Esophagus mucosa (tissue), 1 donor: ENCODE measurements around the gene ZBTB20. TPM values are rescaled to one million over a fixed set of nuclear protein-coding genes. Genes with fewer than 3 reads are reported as not detected.
A peak's percentile ranks its signal among the peaks of the same experiment; 100 is the strongest.

Experiments used
- ATAC-seq: fragments of 200-7000 bp; cut with Tn5 transposase; one replicate; pipeline ENCODE4 v1.9.1; 2020
- total RNA-seq: library from RNA; stranded (reverse); gene quantifications from one replicate; pipeline ENCODE4 v1.2.4, GENCODE V29; 2023
- donor health status: DM: yes; HTN: yes; CAD: no.

Gene ZBTB20
- total RNA-seq, 1 donor from 2014 or later: 7.3 TPM

DNA sequence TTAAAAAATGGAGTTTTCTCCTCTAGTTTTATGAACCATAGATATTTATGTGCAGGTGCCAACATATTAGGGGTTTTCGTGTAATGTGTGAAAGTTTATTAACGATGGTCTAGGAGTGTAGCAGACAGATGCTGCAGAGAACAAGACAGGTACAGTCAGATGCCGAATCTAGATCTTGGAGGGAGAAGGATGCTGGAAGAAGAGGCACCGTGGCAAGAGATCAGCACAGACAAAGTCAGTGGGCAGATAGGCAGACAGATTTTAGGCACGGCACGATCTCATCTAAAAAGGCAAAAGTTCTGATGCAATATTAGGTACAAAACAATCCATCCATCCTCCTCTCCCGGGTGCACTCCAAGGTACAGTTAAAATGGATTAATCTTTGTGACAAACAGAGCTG lies 691.7 kb downstream of the ZBTB20 start:
- ATAC-seq: no peak

DNA sequence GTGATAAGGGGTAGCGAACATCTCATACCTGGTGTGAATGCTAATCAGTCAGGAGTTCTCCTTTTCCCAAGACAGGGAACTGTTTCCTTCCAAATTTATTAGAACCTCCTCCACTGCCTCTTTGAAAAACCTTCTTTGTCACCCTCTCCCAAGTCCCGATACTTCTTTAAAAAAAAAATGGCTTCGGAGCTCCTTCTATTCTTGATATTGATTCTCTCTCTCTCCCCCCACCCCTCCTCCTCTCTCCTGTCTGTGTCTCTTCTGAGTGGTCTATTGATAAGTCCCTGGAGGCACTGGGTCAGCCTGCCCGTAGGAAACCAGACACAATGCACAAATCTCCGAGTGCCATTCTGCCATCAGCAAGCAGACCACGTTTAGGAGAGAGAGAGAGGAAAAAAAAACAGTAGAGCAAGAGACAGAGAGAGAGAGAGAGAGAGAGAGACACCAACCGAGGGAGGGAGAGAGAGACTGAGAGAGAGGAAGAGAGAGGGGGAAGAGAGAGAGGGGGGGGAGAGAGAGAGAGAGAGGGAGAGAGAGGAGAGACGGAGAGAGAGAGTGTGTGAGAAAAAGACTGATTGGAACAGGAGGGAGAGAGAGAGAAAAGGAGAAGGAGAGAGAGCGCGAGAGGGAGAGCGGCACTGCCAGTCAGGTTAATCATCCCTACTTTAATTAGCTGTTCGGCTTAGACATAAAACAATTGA lies 692.4 kb downstream of the ZBTB20 start:
- ATAC-seq: no peak

- no peak for ATAC-seq
Measured at GRCh38 chr3:114453361-114453780, 693.7 kb downstream of the ZBTB20 start.

DNA sequence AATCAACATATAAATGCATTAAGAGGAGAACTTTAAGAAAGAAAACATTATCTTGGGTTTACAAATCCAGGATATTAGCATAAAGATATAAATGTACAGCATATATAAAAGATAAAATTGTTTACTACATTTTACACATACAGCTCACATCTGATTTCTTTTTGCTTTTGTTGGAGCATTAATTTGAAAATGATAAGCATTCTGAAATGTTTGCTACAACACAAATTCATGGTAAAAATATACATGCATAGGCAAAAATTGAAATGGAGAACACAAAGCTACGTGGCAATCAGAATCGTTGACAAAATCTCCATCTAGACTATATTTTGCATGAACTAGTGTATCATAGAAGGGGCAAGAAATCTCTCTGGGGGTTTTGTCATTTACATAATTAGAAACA lies 694.2 kb downstream of the ZBTB20 start:
- ATAC-seq: no peak

GRCh38 chr3:114452256-114452655 lies 694.8 kb downstream of the ZBTB20 start:
- no peak for ATAC-seq

DNA sequence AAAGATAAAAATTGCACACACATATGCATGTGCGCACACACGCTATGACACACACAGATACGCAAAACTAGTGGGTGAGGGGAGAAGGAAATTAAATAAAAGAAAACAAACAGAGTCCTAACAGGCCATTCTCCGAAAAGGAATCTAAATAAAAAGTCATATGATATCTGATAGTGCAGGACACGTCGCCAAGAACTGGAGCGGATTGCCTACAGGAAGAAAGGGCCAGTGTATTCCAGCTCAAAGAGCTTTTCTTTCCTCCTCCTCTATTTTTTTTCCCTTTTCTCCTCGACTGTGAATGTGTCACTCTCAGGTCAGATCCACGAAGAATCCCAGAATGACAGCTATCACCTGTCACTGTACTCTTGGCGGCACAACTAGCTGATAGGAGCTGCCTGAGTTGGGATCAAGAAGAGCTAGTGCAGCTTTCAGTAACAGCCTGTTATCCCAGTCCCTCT lies 695.5 kb downstream of the ZBTB20 start:
- ATAC-seq: no peak

DNA sequence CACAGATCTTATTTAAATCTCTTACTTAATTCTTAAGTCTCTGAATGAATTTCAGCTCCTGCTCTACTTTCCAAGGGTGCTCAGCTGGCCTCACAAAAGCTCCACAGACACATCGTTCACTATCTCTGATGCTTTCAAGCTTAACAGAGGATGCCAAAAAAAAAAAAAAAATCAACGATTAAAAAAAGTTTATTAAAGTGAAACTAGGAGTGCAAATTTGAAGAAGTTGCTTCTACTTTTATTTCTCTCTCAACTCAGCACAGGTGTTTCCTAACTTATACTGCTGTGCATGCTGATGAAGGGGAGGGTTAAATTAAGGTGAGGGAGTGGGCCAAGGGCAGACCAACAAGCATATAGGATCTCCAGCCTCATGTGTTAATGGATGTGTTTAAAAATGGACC lies 696.0 kb downstream of the ZBTB20 start:
- no peak for ATAC-seq

DNA sequence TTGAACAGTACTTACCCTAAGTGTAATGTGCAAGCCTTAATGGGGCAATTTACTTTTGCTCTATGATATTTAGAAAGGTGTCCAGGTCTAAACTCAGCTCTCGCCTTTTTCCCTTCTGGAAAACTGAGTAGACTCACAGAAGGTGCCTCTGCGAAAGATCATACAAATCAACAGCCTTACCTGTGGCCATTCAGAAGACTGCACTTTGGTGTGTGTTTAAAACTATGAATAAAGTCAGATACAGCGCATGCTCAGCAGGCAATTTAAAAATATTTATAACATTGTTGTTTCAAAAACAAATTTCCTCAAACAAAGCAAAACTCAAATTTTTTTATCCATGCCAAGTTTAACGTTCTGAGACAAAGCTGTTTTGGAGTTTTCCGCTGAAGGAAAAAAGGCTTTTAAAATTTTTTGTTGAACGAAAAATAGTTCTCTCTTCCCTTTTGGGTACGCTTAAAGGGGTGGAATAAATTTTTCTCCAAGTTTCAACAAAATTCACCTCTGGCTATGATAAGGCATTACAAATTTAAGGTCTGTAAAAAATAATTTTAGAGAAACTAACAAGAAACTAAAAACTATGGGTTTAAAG lies 697.0 kb downstream of the ZBTB20 start:
- no peak for ATAC-seq

GRCh38 chr3:114449271-114450007 lies 697.6 kb downstream of the ZBTB20 start:
- peak; percentile 46 for ATAC-seq

- no peak for ATAC-seq
Measured at GRCh38 chr3:114447950-114448479, 699.1 kb downstream of the ZBTB20 start.

DNA sequence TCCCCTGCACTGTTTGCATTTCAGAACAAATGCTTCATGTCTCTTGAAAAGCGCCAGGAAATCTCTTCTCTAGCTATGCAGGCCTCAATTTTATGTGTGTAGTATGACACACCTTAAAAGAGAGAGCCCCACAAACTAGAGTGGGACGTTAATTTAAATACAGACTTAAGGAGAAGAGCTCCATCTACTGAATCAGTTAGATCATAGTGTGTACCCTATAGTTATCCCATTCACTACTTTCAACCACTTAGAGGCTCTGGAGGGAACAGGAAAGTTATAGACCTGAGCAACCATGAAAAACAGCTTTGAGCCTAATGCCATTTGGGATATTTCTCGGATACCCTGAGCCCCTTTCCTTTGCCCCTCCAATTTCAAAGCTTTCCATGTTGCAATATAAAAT lies 699.5 kb downstream of the ZBTB20 start:
- ATAC-seq: no peak

- no peak for ATAC-seq
Measured at GRCh38 chr3:114446600-114446999, 700.5 kb downstream of the ZBTB20 start.

DNA sequence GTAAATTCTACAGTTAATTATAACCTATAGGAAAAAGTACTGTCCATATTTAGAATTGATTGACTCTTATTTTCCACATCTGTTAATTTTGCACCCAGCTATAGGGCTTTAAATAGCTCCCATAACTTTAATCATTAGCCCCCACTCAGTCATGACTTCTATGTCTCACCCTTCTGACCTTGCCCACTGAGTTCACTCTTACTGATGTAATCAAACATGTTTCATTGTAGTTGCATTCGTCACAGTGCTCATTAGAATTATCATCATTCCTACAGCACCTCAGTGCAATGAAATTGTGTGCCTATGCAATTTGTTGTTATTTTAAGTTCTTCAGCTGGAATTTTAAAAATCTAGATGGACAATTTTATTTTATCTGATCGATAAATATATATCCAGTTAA lies 701.9 kb downstream of the ZBTB20 start:
- no peak for ATAC-seq

GRCh38 chr3:114444216-114444615 lies 702.9 kb downstream of the ZBTB20 start:
- no peak for ATAC-seq

- no peak for ATAC-seq
Measured at GRCh38 chr3:114442246-114442645, 704.8 kb downstream of the ZBTB20 start.

DNA sequence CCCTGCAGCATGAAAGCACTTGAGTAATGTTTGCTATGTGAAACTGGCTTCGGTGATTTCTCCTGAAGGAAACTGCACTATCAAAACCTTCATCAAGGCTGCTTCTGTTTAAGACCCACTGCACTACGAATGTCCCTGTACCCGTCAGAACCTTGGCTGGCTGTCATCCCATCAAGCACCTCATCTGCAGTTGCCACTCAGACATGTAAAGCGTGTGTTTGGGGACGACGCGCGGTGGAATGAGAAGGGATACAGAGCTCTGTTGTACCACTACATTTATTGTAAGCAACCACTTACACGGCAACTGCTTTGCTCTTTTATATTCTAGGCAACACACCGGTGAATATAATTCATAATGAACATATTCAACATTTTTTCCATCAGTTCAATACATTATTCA lies 705.7 kb downstream of the ZBTB20 start:
- no peak for ATAC-seq

GRCh38 chr3:114440700-114441099 lies 706.4 kb downstream of the ZBTB20 start:
- ATAC-seq: no peak

- no peak for ATAC-seq
Measured at GRCh38 chr3:114439284-114439683, 707.8 kb downstream of the ZBTB20 start.

DNA sequence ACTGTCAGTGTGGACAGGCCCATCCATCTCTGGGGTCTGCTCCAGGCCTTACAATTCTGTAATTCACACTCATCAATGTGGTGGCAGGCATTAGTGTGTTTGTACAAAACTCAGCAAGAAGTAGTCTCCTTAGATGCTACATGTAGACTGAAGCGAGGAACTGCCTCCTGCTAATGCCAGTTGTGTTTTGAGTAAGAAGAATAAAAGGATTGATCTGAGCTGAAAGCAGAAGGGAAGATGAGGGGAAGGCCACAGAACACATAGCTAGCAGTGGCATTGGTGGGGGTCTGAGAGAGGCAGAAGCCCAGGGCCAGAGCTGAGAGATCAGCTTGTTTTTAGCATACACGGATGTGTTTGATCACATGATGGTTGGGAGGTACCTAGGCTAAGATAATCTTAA lies 709.2 kb downstream of the ZBTB20 start:
- no peak for ATAC-seq

- no peak for ATAC-seq
Measured at GRCh38 chr3:114436182-114436581, 710.9 kb downstream of the ZBTB20 start.

DNA sequence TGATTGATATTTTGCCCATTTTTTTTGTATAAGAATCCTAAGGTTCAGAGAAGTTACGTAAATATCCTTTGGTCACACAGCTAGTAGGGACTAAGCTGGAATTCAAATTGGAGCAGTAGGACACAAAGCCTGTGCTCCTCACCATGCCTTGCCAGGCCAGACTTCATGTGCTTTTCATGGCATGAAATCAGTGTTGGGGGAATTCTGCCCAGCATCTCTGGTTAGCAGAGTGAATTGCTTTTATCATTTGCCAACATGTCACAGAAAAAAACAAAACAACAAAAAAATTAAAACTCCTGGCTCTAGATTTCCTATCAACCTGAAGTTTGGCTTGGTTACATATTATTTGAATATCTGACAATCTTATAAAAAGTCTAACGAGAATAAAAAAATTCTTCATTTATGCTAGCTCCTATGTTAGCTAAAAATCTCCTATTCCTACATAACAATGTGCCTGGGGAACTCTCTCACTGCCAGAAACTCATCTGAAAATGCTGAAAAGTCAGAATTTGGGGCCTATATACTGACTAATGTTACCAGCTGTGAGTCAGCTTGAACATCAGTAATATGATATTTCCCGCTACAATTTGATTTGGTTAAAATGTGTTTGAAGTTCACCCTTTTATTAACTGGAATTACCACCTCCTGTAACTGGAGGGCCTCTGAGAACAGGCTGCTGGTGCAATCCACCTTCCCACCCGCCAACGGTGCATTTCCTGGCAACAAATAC lies 711.5 kb downstream of the ZBTB20 start:
- ATAC-seq: no peak

GRCh38 chr3:114432310-114432709 lies 714.8 kb downstream of the ZBTB20 start:
- ATAC-seq: no peak

GRCh38 chr3:114428044-114428595 lies 719.0 kb downstream of the ZBTB20 start:
- no peak for ATAC-seq
